Hepatocyte (in vitro differentiated cells): ENCODE results near the gene NAT10. TPM values are rescaled to one million over a fixed set of nuclear protein-coding genes. Genes with fewer than 3 reads are reported as not detected.

Source experiments
- DNase-seq: peaks from one replicate; pipeline ENCODE4 v3.0.0-alpha.2; 2016; ENCODE audit warnings: low spot score
- H2AFZ ChIP-seq: fragments of 200-600 bp; sonication (generic); 2 replicates; pipeline ENCODE4 v1.6.0; 2016; ENCODE audit warnings: antibody characterized with exemption, mild to moderate bottlenecking
- H3K27ac ChIP-seq: fragments of 200-600 bp; sonication (generic); 2 replicates; pipeline ENCODE4 v1.5.1; 2016; ENCODE audit warnings: mild to moderate bottlenecking
- H3K27me3 ChIP-seq: fragments of 200-600 bp; sonication (generic); 2 replicates; pipeline ENCODE4 v1.6.1; 2016
- H3K36me3 ChIP-seq: fragments of 200-600 bp; sonication (generic); replicated peaks from 2 replicates; pipeline ENCODE4 v1.5.1; 2016; ENCODE audit warnings: low read depth; ENCODE audit not compliant: insufficient read depth
- H3K4me1 ChIP-seq: fragments of 200-600 bp; sonication (generic); 2 replicates; pipeline ENCODE4 v1.5.1; 2016; ENCODE audit warnings: mild to moderate bottlenecking, moderate library complexity; ENCODE audit not compliant: insufficient read depth
- H3K4me2 ChIP-seq: fragments of 200-600 bp; sonication (generic); 2 replicates; pipeline ENCODE4 v1.6.0; 2016
- H3K4me3 ChIP-seq: fragments of 200-600 bp; sonication (generic); 2 replicates; pipeline ENCODE4 v1.5.1; 2016; ENCODE audit warnings: mild to moderate bottlenecking
- H3K79me2 ChIP-seq: fragments of 200-600 bp; sonication (generic); 2 replicates; pipeline ENCODE4 v1.6.0; 2017; ENCODE audit warnings: mild to moderate bottlenecking
- H3K9me2 ChIP-seq: fragments of 200-600 bp; sonication (generic); replicated peaks from 2 replicates; pipeline ENCODE4 v1.6.0; 2017; ENCODE audit warnings: mild to moderate bottlenecking; ENCODE audit not compliant: insufficient read depth
- H3K9me3 ChIP-seq: fragments of 200-600 bp; sonication (generic); 2 replicates; pipeline ENCODE4 v1.5.1; 2016; ENCODE audit warnings: low read depth, mild to moderate bottlenecking
- H4K20me1 ChIP-seq: fragments of 200-600 bp; sonication (generic); 2 replicates; pipeline ENCODE4 v1.6.0; 2016; ENCODE audit warnings: mild to moderate bottlenecking; ENCODE audit not compliant: insufficient read depth, poor library complexity, severe bottlenecking
- EZH2 ChIP-seq: fragments of 200-600 bp; sonication (generic); IDR thresholded peaks from 2 replicates; pipeline ENCODE4 v1.6.1; 2016; ENCODE audit warnings: antibody characterized with exemption, mild to moderate bottlenecking, borderline replicate concordance
- EZH2phosphoT487 ChIP-seq: fragments of 200-600 bp; sonication (generic); IDR thresholded peaks from one replicate; pipeline ENCODE4 v1.6.1; 2018; ENCODE audit warnings: antibody characterized with exemption, mild to moderate bottlenecking, low read depth, moderate library complexity; ENCODE audit not compliant: unreplicated experiment, severe bottlenecking
- WGBS: methylation state at CpG from one replicate; pipeline ENCODE4 v1.1.6; 2016; ENCODE audit warnings: low lambda C conversion rate; ENCODE audit errors: missing lambda C conversion rate; 5-methylcytosine and 5-hydroxymethylcytosine counted together
- polyA plus RNA-seq: library from polyadenylated mRNA; unstranded; fragments of >200 nt; fragmentation: Nextera tagmentation; extraction: Ambion mirVana; gene quantifications from 2 replicates; pipeline ENCODE4 v1.2.1, GENCODE V29; 2016
- total RNA-seq: library from RNA; depleted of rRNA; stranded (reverse); fragments of >200 nt; gene quantifications from 2 replicates; pipeline ENCODE4 v1.2.3, GENCODE V29; 2014
- TF ChIP-seq, protein P1 (sequence below): fragments of 200-600 bp; sonication (generic); IDR thresholded peaks from 2 replicates; pipeline ENCODE4 v1.5.1; 2016; ENCODE audit warnings: antibody characterized with exemption, mild to moderate bottlenecking; ENCODE audit not compliant: poor library complexity

The NAT10 gene
- total and polyA plus RNA-seq, 2 experiments from 2014 or later, result 18.3 to 20.5 TPM

DNA sequence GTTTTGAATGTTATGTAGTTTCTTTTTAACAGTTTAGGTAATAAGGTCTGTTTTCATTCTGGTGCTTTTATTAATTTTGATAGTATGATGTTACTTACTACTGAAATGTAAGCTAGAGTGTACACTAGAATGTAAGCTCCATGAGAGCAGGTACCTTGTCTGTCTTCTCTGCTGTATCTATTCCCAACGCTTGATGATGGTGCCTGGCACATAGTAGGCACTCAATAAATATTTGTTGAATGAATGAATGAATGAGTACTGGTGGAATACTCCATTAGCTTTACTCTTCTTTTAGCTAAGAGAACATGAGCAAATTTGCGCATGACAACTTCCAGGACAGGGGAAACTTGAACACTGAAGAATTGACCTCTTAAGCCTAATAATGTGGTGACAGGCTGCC lies 6.6 kb upstream of the NAT10 start:
- H3K79me2 ChIP-seq, result peaks cover 13% of the 10 kb centered on the region
- no peak overlapping the region for H2AFZ ChIP-seq
- no peak overlapping the region for H3K27ac ChIP-seq
- H3K4me2 ChIP-seq, result no peak overlapping the region
- no peaks in the 10 kb centered on the region for H3K9me3 ChIP-seq
- no peak for TF ChIP-seq EZH2phosphoT487
- TF ChIP-seq EZH2, result no peak
- TF ChIP-seq, protein P1, sequence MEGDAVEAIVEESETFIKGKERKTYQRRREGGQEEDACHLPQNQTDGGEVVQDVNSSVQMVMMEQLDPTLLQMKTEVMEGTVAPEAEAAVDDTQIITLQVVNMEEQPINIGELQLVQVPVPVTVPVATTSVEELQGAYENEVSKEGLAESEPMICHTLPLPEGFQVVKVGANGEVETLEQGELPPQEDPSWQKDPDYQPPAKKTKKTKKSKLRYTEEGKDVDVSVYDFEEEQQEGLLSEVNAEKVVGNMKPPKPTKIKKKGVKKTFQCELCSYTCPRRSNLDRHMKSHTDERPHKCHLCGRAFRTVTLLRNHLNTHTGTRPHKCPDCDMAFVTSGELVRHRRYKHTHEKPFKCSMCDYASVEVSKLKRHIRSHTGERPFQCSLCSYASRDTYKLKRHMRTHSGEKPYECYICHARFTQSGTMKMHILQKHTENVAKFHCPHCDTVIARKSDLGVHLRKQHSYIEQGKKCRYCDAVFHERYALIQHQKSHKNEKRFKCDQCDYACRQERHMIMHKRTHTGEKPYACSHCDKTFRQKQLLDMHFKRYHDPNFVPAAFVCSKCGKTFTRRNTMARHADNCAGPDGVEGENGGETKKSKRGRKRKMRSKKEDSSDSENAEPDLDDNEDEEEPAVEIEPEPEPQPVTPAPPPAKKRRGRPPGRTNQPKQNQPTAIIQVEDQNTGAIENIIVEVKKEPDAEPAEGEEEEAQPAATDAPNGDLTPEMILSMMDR, result no peak
- H3K9me2 ChIP-seq, result no peaks in the 10 kb centered on the region
- H3K36me3 ChIP-seq, result peaks cover 8% of the 10 kb centered on the region
- no peak overlapping the region for H3K4me3 ChIP-seq
- peaks cover 12% of the 10 kb centered on the region for H4K20me1 ChIP-seq
- 90% methylated on average over 2 of the region's 2 CpGs for WGBS
- DNase-seq, result no peak
- H3K27me3 ChIP-seq, result no peaks in the 10 kb centered on the region
- H3K4me1 ChIP-seq, result no peaks in the 10 kb centered on the region

DNA sequence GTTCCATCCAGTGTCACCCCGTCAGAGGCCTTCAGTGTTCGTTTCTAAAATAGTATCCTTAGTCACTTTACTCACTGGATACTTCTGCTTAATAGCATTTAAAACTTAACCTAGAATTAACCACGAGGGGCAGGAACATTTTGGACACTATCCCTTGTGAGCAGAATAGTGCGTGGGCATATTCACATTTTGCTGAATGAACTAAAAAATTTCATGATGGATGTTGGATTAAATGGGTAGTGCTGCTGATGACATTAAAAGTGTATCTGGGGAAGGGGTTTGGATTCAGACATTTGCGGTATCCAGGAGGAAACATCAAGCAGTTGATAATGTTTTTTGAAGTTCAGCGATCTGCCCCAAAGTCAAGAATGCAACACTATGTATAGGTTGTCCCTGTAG lies 750 bp upstream of the NAT10 start:
- peaks cover 28% of the 10 kb centered on the region for H3K79me2 ChIP-seq
- H3K36me3 ChIP-seq, result peaks cover 3% of the 10 kb centered on the region
- H3K9me2 ChIP-seq, result no peaks in the 10 kb centered on the region
- no peaks in the 10 kb centered on the region for H4K20me1 ChIP-seq
- WGBS, result 27% methylated on average over 6 of the region's 6 CpGs
- H3K4me1 ChIP-seq, result peaks cover 16% of the 10 kb centered on the region
- peak overlapping the region; percentile 95 for H3K27ac ChIP-seq
- H3K4me3 ChIP-seq, result peak overlapping the region; percentile 18
- DNase-seq, result no peak
- peak overlapping the region; percentile 79 for H3K4me2 ChIP-seq
- H3K27me3 ChIP-seq, result no peaks in the 10 kb centered on the region
- H3K9me3 ChIP-seq, result no peaks in the 10 kb centered on the region
- TF ChIP-seq, protein P1, result no peak
- TF ChIP-seq EZH2phosphoT487, result no peak
- no peak for TF ChIP-seq EZH2
- H2AFZ ChIP-seq, result peak overlapping the region; percentile 73

DNA sequence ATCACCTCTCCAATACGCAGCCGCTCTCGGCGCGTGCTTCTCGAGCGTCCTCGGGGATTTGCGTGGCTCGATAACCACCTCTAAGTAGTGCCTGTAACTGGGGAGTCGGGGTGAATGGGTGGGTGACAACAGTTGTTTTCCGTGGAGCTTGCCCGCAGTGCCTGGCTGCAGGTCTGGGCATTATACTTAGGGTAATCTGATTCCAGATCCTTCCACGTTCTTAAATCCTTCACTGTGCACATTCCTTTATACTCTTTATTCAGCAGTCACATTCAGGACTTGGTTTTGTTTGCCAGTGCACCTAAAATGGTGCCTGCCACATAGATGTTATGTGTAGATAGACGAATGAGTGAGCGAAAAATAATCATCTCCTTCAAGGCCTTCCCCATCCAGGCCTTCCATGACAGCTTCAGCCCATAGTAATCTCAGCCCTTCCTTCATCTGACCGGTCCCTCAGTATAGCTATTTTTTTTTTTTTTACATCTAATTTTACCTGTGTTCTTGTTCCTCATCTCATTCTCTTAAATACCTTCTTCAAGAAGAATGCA lies 602 bp downstream of the NAT10 start:
- Histone ChIP-seq H3K4me1 (peaks cover 16% of the 10 kb centered on the region), H3K27ac (peak overlapping the region; percentile 95), H3K4me2 (peak overlapping the region; percentile 88), H3K27me3 (no peaks in the 10 kb centered on the region), H3K9me3 (no peaks in the 10 kb centered on the region), H3K79me2 (peaks cover 28% of the 10 kb centered on the region), H4K20me1 (no peaks in the 10 kb centered on the region), H3K36me3 (no peaks in the 10 kb centered on the region), H3K4me3 (peak overlapping the region; percentile 65), H2AFZ (peak overlapping the region; percentile 43), H3K9me2 (no peaks in the 10 kb centered on the region)
- 6% methylated on average over 17 of the region's 17 CpGs for WGBS
- no peak for DNase-seq
- TF ChIP-seq EZH2 (no peak), EZH2phosphoT487 (no peak)
- TF ChIP-seq, protein P1, result no peak
